ENCODE measurements around the gene ARTN. TPM values are rescaled to one million over a fixed set of nuclear protein-coding genes. Genes with fewer than 3 reads are reported as not detected.

The ARTN gene
- total and polyA plus RNA-seq, 9 of the 15 experiments (the other 6 are each of a cell fraction or from before 2014, with no cell fraction given) = 0.06 to 0.38 TPM; not detected in 7

- TF ChIP-seq ARID4B (CRISPR knock-in tag; IDR thresholded peaks at IDR 0.05) (peak; percentile 99), RNF2 (IDR thresholded peaks at IDR 0.05) (0 out of 2 replicates have a peak, but pooled peaks have one; percentile 27), ZKSCAN1 (IDR thresholded peaks at IDR 0.05; ENCODE audit: low read depth, low read length) (peak; percentile 10; the same call in 1 of the 2 replicates), MNT (conservative IDR thresholded peaks at IDR 0.05) (peak; percentile 100), YY1 (IDR thresholded peaks at IDR 0.05; ENCODE audit: borderline replicate concordance in 1 of 3, control insufficient read depth in 1 of 3, extremely low read depth in 1 of 3, insufficient read depth in 3 of 3, insufficient read length in 1 of 3, insufficient replicate concordance in 2 of 3, low read depth in 1 of 3, low read length in 2 of 3) (peak in 2 of 3 experiments; percentile 53 to 70), C11orf30 (IDR thresholded peaks at IDR 0.05; ENCODE audit: low read depth) (peak; percentile 81), ZNF143 (CRISPR knock-in tag; IDR thresholded peaks at IDR 0.05) (peak; percentile 91), ZNF79 (CRISPR knock-in tag; IDR thresholded peaks at IDR 0.05; ENCODE audit: low read depth) (no peak), HDAC1 (IDR thresholded peaks at IDR 0.05) (peak; percentile 91 to 100), NR4A1 (CRISPR knock-in tag; IDR thresholded peaks at IDR 0.05) (no peak), NR4A1 (tag; IDR thresholded peaks at IDR 0.05) (no peak), EP400 (IDR thresholded peaks at IDR 0.05) (peak; percentile 94), ZNF551 (CRISPR knock-in tag; IDR thresholded peaks at IDR 0.05) (no peak), TCF7 (IDR thresholded peaks at IDR 0.05; ENCODE audit: borderline replicate concordance) (no peak), SUPT5H (IDR thresholded peaks at IDR 0.05) (peak; percentile 62; the same call in 1 of the 2 replicates), ZNF24 (IDR thresholded peaks at IDR 0.05) (peak; percentile 47; the same call in 1 of the 2 replicates), NFATC3 (IDR thresholded peaks at IDR 0.05) (no peak), CREB1 (IDR thresholded peaks at IDR 0.05) (peak; percentile 71), CREB1 (CRISPR knock-in tag; IDR thresholded peaks at IDR 0.05) (peak; percentile 25; the same call in 1 of the 2 replicates), FOS (IDR thresholded peaks at IDR 0.05; ENCODE audit: extremely low read depth, insufficient read length) (peak; percentile 93), ZNF436 (CRISPR knock-in tag; IDR thresholded peaks at IDR 0.05) (no peak)
- TF ChIP-seq, protein P1, sequence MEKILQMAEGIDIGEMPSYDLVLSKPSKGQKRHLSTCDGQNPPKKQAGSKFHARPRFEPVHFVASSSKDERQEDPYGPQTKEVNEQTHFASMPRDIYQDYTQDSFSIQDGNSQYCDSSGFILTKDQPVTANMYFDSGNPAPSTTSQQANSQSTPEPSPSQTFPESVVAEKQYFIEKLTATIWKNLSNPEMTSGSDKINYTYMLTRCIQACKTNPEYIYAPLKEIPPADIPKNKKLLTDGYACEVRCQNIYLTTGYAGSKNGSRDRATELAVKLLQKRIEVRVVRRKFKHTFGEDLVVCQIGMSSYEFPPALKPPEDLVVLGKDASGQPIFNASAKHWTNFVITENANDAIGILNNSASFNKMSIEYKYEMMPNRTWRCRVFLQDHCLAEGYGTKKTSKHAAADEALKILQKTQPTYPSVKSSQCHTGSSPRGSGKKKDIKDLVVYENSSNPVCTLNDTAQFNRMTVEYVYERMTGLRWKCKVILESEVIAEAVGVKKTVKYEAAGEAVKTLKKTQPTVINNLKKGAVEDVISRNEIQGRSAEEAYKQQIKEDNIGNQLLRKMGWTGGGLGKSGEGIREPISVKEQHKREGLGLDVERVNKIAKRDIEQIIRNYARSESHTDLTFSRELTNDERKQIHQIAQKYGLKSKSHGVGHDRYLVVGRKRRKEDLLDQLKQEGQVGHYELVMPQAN (IDR thresholded peaks at IDR 0.05; ENCODE audit: borderline replicate concordance) = peak; percentile 100
These were observed 36.3 kb downstream of the ARTN start, which contains the start of gene DPH2 (continued) for GRCh38 chr1:43969746-43970466.

All from K562 (cell line).